K562 (cell line): ENCODE results near the gene SETD7. TPM values are rescaled to one million over a fixed set of nuclear protein-coding genes. Genes with fewer than 3 reads are reported as not detected.

Source experiments
- AFF4 ChIP-seq: sonication (generic); formaldehyde crosslinking; IDR thresholded peaks from 2 replicates; pipeline ENCODE4 v1.8.0; 2023; ENCODE audit warnings: mild to moderate bottlenecking, missing genetic modification reagents
- E2F3 ChIP-seq: fragments of 250-450 bp; sonication (Bioruptor Pico); IDR thresholded peaks from 2 replicates; pipeline ENCODE4 v1.4.0; 2020; ENCODE audit warnings: mild to moderate bottlenecking
- E2F6 ChIP-seq, 2 experiments: IDR thresholded peaks; 2 replicates each; pipeline ENCODE4 v1.6.1; 2011; ENCODE audit warnings: borderline replicate concordance in 1 of 2, control low read depth in 1 of 2, low read depth in 1 of 2, low read length in 1 of 2, mild to moderate bottlenecking in 1 of 2, mixed read lengths in 1 of 2, moderate library complexity in 1 of 2; ENCODE audit not compliant: insufficient read depth in 1 of 2, insufficient read length in 1 of 2, poor library complexity in 1 of 2, severe bottlenecking in 1 of 2; ENCODE audit errors: extremely low read depth in 1 of 2
- ELF4 ChIP-seq: fragments of 450-650 bp; formaldehyde crosslinking; IDR thresholded peaks from 2 replicates; pipeline ENCODE4 v1.4.0; 2022; ENCODE audit warnings: missing genetic modification characterization
- ETV1 ChIP-seq: fragments of 450-650 bp; conservative IDR thresholded peaks from 2 replicates; pipeline ENCODE4 v1.6.1; 2016; ENCODE audit warnings: missing genetic modification characterization, control low read depth, low read depth, missing compliant biosample characterization
- FOXP1 ChIP-seq: sonication (generic); formaldehyde crosslinking; IDR thresholded peaks from 2 replicates; pipeline ENCODE4 v1.8.0; 2022; ENCODE audit warnings: mild to moderate bottlenecking, missing genetic modification reagents
- HDGF ChIP-seq: fragments of 450-650 bp; IDR thresholded peaks from 2 replicates; pipeline ENCODE4 v1.6.1; 2016
- KLF1 ChIP-seq: fragments of 450-650 bp; IDR thresholded peaks from 2 replicates; pipeline ENCODE4 v1.6.1; 2016; ENCODE audit warnings: missing genetic modification characterization, missing compliant biosample characterization
- MECOM ChIP-seq: fragments of 250-450 bp; sonication (Bioruptor Pico); IDR thresholded peaks from 2 replicates; pipeline ENCODE4 v1.8.0; 2022; ENCODE audit warnings: inconsistent platforms
- PCBP1 ChIP-seq: fragments of 200-400 bp; formaldehyde crosslinking; IDR thresholded peaks from 2 replicates; pipeline ENCODE4 v1.6.1; 2018; ENCODE audit warnings: mild to moderate bottlenecking, low read depth, low read length; ENCODE audit not compliant: poor library complexity, severe bottlenecking
- RBFOX2 ChIP-seq: fragments of 200-400 bp; formaldehyde crosslinking; IDR thresholded peaks from 2 replicates; pipeline ENCODE4 v1.6.1; 2017; ENCODE audit warnings: low read depth, mild to moderate bottlenecking, low read length, moderate library complexity
- RBM17 ChIP-seq: fragments of 200-400 bp; formaldehyde crosslinking; IDR thresholded peaks from 2 replicates; pipeline ENCODE4 v1.6.1; 2017; ENCODE audit warnings: low read depth, mild to moderate bottlenecking, low read length, borderline replicate concordance
- RFX5 ChIP-seq: IDR thresholded peaks from 2 replicates; pipeline ENCODE4 v1.6.1; 2011; ENCODE audit warnings: low read depth, mild to moderate bottlenecking, improper control_type of control experiment, low read length
- SPI1 ChIP-seq: IDR thresholded peaks from 2 replicates; pipeline ENCODE4 v1.6.1; 2011; ENCODE audit warnings: low read depth, low read length, control low read depth, borderline replicate concordance
- TAF9B ChIP-seq: fragments of 450-650 bp; IDR thresholded peaks from 2 replicates; pipeline ENCODE4 v1.6.1; 2018; ENCODE audit warnings: mild to moderate bottlenecking; ENCODE audit not compliant: partially characterized antibody
- U2AF2 ChIP-seq: fragments of 200-400 bp; formaldehyde crosslinking; optimal IDR thresholded peaks from 2 replicates; pipeline ENCODE3; 2017; ENCODE audit warnings: low read depth, mild to moderate bottlenecking, low read length
- UBTF ChIP-seq, 2 experiments: IDR thresholded peaks; 2 replicates each; pipeline ENCODE4 v1.6.1; 2012; ENCODE audit warnings: improper control_type of control experiment in 2 of 2, low read depth in 2 of 2, low read length in 2 of 2, borderline replicate concordance in 1 of 2
- ZBTB9 ChIP-seq: fragments of 450-650 bp; formaldehyde crosslinking; IDR thresholded peaks from 2 replicates; pipeline ENCODE4 v1.4.0; 2020; ENCODE audit warnings: mild to moderate bottlenecking, moderate library complexity
- ZFP30 ChIP-seq: fragments of 250-450 bp; sonication (Bioruptor Pico); IDR thresholded peaks from 2 replicates; pipeline ENCODE4 v1.8.0; 2022; ENCODE audit warnings: moderate library complexity, mild to moderate bottlenecking, inconsistent platforms, borderline replicate concordance
- ZNF3 ChIP-seq: fragments of 250-450 bp; sonication (Bioruptor Pico); IDR thresholded peaks from 2 replicates; pipeline ENCODE4 v1.5.0; 2021; ENCODE audit warnings: mild to moderate bottlenecking, moderate library complexity
- ZNF830 ChIP-seq: fragments of 250-450 bp; sonication (Bioruptor Pico); IDR thresholded peaks from 2 replicates; pipeline ENCODE4 v1.5.0; 2021; ENCODE audit warnings: mild to moderate bottlenecking
- polyA plus RNA-seq, 8 experiments: library from polyadenylated mRNA; depleted of rRNA in 4 of 8; stranded (reverse) in 5 of 8; unstranded in 3 of 8; fragments of >200 nt; fragmentation: Nextera tagmentation in 2 of 8; fragmentation: Illumina TruSeq in 1 of 8; extraction: Ambion mirVana in 2 of 8; extraction: Trizol in 1 of 8; gene quantifications; 2 replicates each; pipeline versions ENCODE4 v1.2.1 to v1.2.3, GENCODE V29; 2011 to 2014; ENCODE audit warnings: inconsistent platforms in 1 of 8, missing spikeins in 1 of 8
- total RNA-seq, 7 experiments: library from RNA; depleted of rRNA in 6 of 7; stranded (reverse); fragments of >200 nt in 6 of 7; fragmentation: Illumina TruSeq in 2 of 7; extraction: Trizol in 2 of 7; gene quantifications; 2 replicates each; pipeline versions ENCODE4 v1.2.1 to v1.2.3, GENCODE V29; 2011 to 2021; ENCODE audit warnings: low replicate concordance in 1 of 7

SETD7 gene
- total and polyA plus RNA-seq, 9 of the 15 experiments (the other 6 are each of a cell fraction or from before 2014, with no cell fraction given): 0.37 to 2.4 (median 1.7) TPM

- no peak for TF ChIP-seq RBM17
- peak in 1 of 2 experiments; percentile 11 for TF ChIP-seq E2F6 (IDR thresholded peaks at IDR 0.05; ENCODE audit: borderline replicate concordance in 1 of 2, extremely low read depth in 1 of 2, insufficient read depth in 1 of 2, insufficient read length in 1 of 2, low read depth in 1 of 2, low read length in 1 of 2, poor library complexity in 1 of 2, severe bottlenecking in 1 of 2)
- TF ChIP-seq U2AF2: no peak
- 0 out of 2 replicates have a peak, but pooled peaks have one; percentile 25 for TF ChIP-seq AFF4 (CRISPR knock-in tag)
- TF ChIP-seq SPI1: no peak
- 0 out of 2 replicates have a peak, but pooled peaks have one; percentile 8 for TF ChIP-seq FOXP1
- TF ChIP-seq KLF1: no peak
- TF ChIP-seq MECOM: no peak
- TF ChIP-seq HDGF: no peak
- no peak for TF ChIP-seq ZNF3 (CRISPR knock-in tag)
- no peak for TF ChIP-seq RFX5
- no peak for TF ChIP-seq TAF9B
- TF ChIP-seq ELF4 (CRISPR knock-in tag): no peak
- no peak for TF ChIP-seq ZNF830
- TF ChIP-seq ZBTB9 (CRISPR knock-in tag): no peak
- TF ChIP-seq UBTF (IDR thresholded peaks at IDR 0.05; ENCODE audit: borderline replicate concordance in 1 of 2, low read depth in 2 of 2, low read length in 2 of 2): no peak
- TF ChIP-seq RBFOX2: peak; percentile 33; the same call in 1 of the 2 replicates
- TF ChIP-seq PCBP1: peak; percentile 32
- no peak for TF ChIP-seq ZFP30
- TF ChIP-seq ETV1 (tag): no peak
- no peak for TF ChIP-seq E2F3 (CRISPR knock-in tag)
Observed at GRCh38 chr4:139555705-139556070, 331 bp downstream of the SETD7 start (continued).
